ENCODE data around the gene NOXO1.
"Not testable (repeated sequence)": the region's sequence is repeated elsewhere in the genome, so short reads cannot be mapped to it uniquely, and the experiment has no call there.

NOXO1 gene

DNA sequence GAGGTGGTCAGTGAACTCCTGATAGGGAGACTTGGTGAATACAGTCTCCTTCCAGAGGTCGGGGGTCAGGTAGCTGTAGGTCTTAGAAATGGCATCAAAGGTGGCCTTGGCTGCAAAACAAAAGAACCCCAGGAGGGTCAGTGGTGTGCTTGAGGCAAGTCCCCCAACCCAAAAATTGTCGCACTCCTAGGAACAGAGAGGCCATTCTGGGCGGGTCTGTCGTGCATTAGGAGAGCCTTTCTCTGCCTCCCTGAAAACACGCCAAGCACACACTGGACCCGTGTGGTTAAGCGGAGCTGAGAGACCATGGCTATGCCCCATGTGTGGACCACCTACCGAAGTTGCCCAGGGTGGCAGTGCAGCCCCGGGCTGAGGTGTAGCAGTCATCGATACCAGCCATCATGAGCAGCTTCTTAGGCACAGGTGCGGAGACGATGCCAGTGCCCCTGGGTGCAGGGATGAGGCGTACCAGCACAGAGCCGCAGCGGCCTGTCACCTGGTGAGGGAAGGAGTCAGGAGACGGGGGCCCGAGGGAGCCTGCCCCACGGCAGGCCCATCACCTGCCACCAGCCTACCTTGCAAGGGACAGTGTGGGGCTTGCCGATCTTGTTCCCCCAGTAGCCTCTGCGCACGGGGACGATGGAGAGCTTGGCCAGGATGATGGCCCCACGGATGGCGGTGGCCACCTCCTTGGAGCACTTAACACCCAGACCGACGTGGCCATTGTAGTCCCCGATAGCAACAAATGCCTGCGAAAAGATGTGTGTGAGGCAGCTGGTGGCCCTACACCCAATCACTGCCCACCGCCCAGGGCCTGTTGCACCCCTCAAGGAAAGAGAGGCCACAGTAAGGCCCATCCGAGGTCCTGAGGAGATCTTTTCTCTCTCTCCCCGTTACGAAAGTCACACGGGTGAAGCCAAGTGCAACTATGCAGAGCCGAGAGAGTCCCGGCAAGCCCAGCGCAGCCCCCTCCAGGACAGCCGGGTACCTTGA is 18.8 kb downstream of the NOXO1 start:
- not testable (repeated sequence) for DNase-seq (ENCODE audit: low spot score)

DNA sequence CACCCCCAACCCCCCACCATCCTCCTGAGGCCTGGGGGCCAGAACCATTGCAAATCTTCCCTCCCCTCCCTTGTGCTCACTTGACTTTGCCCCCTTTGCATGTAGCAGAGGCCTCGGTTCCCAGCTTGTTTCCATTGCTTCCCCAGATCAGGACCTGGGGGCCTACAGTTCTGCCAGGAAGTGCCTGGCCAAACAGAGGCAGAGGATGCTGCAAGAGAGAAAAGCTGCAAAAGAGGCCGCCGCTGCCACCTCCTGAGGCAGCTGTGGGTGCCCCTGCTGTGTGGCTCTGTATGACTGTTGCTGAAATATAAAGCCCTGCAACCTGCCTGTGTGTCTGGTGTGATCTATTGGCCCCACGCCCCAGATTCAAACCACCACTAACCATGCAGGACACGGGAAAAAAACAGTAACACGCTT is 19.6 kb downstream of the NOXO1 start:
- no peak for DNase-seq (ENCODE audit: low spot score)

DNA sequence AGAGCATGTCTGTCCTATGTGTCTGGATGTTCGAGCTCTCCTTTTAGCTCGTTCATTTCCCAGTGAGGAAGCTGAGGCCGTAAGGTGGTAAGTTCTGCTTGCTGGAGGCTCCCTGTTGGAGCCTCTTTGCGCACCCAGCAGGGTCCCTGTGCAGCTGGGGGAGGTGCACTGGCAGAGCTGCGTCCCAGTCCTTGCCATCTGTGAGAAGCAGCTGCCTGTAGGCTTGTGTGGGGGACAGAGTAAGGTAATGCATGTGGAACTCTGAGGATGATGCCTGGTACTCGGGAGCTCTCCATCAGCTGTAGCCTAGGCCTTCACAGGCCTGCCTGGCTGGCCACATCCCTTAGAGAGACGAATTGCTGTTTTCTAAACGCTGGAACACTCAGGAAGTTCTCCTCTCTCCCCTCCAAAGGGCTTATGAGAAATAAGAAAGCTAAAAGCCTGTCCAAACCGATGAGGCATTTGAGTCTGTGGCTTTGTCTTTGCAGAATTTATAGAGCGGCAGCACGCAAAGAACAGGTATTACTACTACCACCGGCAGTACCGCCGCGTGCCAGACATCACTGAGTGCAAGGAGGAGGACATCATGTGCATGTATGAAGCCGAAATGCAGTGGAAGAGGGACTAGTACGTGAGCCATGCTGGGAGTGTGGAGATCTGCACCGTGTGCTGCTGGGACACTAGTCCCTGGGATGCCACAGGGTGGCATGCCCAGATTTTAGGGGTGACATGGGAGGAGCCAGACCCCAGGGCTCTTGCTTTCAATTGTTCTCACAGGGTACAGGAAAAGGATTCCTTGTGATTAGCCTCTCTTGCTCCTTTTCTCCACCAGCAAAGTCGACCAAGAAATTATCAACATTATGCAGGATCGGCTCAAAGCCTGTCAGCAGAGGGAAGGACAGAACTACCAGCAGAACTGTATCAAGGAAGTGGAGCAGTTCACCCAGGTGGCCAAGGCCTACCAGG is 20.3 kb downstream of the NOXO1 start:
- DNase-seq (ENCODE audit: low spot score) = no peak

DNA sequence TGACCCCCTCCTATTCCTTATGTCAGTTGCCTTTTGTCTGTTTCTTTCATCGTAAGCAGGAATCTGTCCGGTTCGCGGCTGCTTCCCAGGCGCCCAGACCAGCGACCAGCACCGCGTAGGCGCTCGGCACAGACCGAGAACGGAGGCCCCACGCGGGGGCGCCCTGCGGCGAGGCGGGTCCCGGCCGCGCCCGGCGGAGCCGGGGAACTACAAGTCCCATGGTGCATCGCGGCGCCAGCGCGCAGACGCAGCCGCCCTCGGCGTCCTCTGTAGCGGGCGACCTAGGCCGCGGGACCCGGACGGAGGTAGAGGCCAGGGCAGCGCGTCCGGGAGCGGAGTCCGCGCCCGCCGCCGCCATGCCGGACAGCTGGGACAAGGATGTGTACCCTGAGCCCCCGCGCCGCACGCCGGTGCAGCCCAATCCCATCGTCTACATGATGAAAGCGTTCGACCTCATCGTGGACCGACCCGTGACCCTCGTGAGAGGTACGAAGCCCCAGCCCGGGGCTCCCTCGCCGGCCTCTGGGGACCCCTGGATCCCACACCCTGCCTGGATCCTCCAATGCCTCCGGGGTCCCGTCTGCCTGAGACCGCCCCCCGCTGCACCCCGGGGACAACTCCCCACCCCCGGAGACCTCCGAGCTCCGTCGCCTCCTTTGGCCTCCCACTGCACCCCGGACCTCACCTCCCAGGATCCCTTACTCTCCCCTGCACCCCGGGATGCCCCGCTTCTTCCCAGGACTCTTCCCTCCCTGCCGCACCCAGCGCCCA is 21.8 kb downstream of the NOXO1 start, which contains the start of gene NDUFB10:
Gene NDUFB10, plus strand, starts transcription at position 270 of the 771 bp plus-strand sequence. Its CDS starts 87 bp downstream, at position 357.
- peak; percentile 95 for DNase-seq (ENCODE audit: low spot score)

DNA sequence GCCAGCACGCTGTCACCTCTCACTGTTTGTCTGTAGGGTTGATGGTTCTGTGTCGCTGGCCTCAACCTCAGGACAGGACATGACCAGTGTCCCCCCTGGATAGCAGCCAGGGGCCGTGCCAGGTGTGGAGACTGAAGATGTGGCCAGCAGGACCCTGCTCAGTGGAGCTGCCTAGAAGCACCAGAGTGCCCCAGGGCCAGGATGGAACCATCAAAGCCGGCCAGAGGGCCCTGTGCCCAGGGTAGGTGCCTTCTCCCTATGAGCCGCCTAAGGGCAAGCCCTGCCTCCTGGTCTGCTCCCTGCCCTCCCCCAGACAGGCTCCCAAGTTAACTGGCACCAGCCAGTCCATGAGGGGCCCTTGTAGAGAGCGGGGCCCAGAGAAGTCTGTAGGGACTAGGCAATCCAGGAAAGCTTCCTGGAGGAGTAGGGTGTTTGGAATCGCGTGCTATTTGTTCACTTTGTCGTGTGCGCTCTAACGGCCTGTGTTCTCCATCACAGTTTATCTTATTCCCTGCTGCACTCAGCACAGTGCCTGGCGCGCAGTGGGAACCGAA is 22.5 kb downstream of the NOXO1 start:
- DNase-seq (ENCODE audit: low spot score) = no peak

DNA sequence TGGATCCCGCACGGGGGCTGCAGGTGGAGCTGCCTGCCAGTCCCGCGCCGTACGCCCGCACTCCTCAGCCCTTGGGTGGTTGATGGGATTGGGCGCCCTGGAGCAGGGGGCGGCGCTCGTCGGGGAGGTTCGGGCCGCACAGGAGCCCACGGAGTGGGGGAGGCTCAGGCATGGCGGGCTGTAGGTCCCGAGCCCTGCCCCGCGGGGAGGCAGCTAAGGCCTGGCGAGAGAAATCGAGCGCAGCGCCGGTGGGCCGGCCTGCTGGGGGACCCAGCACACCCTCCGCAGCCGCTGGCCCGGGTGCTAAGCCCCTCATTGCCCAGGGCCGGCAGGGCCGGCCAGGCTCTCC is 23.2 kb downstream of the NOXO1 start:
- not testable (repeated sequence) for DNase-seq (ENCODE audit: low spot score)

DNA sequence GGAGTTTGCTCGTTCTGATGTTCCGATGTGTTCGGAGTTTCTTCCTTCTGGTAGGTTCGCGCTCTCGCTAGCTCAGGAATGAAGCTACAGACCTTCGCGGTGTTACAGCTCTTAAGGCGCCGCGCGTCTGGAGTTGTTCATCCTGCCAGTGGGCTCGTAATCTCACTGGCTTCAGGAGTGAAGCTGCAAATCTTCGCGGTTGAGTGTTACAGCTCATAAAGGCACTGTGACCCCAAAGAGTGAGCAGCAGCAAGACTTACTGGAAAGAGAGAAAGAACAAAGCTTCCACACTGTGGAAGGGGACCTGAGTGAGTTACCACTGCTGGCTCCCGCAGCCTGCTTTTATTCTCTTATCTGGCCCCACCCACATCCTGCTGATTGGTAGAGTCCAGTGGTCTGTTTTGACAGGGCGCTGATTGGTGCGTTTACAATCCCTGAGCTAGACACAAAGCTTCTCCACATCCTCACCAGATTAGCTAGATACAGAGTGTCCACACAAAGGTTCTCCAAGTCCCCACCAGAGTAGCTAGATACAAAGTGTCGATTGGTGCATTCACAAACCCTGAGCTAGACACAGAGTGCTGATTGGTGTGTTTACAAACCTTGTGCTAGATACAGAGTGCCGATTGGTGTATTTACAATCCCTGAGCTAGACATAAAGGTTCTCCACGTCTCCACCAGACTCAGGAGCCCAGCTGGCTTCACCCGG is 23.7 kb downstream of the NOXO1 start:
- DNase-seq (ENCODE audit: low spot score) = not testable (repeated sequence)

DNA sequence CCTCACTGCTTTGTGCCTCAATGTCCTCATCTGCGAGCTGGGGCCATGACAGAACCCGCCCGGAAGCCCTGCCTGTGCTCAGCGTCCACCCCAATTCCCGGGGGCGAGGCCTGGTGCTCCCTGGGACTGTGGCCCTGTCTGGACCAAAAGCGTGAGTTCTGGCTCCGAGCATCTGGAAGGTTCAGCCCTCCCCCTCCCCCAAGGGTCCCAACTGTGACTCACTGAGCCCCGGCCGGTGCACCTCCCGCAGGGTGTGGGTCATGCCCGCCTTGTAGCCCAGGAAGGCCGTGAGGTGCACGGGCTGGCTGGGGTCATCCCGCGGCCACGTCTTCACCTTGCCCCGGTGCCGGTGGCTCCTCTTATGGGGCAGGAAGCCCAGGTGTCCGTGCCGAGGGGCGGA is 27.5 kb downstream of the NOXO1 start:
- DNase-seq (ENCODE audit: low spot score) = no peak

DNA sequence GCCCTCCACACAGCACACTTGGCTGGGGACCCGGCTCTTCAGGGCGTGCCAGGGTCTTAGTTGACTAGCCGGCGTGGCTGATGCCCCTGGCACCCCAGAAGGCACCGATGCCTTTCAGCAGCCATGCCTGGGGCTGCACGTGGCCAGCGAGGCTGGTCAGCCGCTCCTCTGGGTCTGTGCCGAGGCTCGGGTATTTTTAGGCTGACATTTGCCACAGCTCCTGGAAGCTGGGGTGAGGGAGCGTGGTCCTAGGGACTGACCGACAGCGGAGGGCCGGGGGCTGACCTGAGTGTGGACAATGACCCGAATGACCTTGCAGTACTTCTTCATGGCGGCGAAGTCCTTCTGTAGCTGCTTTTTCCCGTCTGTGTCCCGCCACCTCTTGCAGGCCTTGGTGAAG is 30.7 kb downstream of the NOXO1 start:
- DNase-seq (ENCODE audit: low spot score) = no peak

DNA sequence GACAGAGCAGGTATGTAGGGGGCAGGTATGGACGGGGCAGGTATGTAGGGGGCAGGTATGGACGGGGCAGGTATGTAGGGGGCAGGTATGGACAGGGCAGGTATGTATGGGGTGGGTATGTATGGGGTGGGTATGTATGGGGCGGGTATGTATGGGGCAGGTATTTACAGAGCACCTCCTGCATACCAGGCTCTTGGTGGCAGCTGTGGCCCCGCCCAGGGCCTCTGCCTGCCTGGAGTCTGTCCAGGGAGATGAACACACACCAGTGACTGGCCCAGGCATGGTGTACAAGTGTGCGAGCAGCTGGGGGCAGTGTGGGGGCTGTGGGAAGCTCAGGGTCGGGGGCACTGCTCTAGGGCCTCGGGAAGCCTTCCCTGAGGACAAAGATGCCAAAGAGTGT is 31.2 kb downstream of the NOXO1 start:
- DNase-seq (ENCODE audit: low spot score) = no peak

DNA sequence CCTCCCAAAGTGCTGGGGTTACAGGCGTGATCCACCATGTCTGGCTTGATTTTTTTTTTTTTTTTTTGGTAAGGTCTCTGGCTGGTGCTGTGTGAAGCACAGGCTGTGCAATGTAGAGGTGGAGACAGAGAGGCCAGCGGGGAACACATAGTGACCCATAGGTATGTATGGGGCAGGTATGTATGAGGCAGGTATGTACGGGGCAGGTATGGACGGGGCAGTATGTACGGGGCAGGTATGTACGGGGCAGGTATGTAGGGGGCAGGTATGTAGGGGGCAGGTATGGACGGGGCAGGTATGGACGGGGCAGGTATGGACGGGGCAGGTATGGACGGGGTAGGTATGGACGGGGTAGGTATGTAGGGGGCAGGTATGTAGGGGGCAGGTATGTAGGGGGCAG is 31.8 kb downstream of the NOXO1 start:
- DNase-seq (ENCODE audit: low spot score) = no peak

DNA sequence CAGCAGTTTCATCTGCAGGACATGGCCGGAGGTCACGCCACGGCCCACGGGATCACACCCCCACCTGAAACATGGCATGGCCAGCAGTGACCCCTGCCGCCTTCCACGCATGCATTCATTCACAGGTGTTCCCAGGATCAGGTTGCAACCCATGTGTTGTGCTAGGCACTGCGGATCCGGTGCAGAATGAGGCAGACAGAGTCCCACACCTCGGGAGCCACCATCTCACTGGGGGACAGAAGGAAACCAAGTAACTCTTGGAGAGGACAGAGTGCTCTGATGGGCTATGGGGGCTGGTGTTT is 33.9 kb downstream of the NOXO1 start:
- DNase-seq (ENCODE audit: low spot score) = no peak

DNA sequence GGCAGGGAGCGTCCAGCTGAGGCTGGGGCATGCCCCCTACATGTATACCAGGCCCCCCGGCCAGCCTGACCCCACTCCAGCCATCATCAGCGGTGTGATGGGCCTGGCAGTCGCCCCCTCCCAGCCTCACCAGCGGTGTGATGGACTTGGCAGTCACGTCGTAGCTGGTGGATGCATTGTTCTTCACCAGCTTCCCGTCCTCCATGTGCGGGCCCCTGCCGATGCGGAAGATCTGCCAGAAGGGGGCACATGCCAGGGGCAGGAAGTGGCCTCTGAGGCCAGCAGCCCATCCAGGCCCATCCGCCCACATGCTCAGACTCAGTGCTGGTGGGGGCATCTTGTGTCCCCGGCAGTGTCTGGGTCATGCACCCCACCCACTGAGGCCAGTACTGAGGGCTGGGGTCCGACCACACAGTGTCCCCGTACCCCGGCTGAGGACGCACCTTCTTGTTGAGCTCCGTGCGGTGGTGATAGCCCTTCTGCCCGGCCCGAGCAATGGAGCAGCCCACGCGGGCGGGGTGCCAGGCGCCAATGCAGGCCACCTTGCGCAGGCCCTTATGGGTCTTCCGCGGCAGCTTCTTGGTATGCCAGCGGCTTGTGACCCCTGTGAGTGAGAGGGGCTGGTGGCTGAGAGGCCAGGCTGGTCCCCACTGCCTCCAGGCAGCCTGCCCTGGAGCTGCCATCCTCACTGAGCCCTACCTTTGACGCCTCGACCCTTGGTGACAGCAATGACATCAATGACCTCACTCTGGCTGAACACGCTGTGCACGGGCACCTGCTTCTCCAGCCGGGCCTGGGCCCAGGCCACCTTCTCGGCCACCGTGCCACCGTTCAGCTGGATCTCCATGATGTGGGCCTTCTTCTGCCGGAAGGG is 34.5 kb downstream of the NOXO1 start:
- no peak for DNase-seq (ENCODE audit: low spot score)

DNA sequence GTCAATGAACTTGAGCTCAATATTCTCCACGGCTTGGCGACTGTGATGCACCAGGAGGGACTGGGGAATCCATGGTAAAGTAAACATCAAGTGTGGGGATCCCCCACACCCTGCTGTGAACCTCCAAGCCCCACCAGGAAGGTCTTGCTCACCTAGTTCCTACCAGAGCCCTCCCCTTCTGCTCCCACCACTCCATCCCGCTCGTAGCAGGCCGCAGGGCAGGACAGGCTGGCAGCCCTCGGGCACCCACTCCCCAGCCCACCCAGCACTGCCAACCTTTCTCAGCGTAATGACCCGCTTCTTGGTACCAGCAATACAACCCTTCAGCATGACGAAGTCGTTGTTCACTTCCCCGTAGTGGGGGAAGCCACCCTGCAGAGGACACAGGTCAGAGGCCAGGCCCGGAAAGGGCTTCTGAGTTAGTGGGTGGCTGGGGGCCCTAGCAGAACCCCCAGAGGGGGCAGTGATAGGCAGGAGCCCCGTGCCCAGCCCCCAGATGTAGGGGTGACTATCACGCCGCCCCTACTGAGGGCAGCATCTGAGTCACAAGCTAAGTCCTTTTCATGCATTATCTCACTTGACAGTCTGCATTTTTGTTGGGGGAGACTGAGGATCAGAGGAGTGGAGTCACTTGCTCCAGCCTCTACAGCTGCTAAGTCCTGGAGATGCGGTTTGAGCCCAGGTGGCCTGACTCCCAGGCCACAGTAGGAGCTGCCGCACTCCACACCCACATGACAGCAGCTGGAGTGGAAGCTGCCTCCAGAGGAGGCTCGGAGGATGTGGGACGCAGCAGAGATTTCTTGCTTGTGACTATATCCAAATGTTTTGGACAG is 35.5 kb downstream of the NOXO1 start:
- DNase-seq (ENCODE audit: low spot score) = no peak

DNA sequence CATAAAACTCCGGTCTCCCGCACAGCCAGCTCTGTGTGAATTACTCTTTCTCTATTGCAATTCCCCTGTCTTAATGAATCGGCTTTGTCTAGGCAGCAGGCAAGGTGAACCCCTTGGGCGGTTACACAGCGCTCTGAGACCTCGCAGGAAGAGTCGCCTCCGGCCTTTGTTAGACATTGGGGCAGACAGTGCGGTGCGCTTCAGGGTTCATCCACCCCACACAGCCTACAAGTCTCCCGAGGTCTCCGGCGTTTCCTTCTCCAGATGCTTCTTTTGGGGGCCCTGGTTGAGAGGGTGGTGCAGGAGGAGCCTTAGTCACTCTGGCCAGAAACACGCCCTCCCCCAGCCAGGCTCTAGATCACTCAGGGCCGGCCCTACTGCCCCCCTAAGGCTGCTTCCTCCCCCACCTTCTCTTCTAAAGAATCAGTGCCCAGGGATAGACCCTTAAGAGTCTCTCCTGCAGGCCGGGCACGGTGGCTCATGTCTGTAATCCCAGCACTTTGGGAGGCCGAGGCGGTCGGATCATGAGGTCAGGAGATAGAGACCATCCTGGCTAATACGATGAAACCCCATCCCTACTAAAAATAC is 36.6 kb downstream of the NOXO1 start:
- no peak for DNase-seq (ENCODE audit: low spot score)

DNA sequence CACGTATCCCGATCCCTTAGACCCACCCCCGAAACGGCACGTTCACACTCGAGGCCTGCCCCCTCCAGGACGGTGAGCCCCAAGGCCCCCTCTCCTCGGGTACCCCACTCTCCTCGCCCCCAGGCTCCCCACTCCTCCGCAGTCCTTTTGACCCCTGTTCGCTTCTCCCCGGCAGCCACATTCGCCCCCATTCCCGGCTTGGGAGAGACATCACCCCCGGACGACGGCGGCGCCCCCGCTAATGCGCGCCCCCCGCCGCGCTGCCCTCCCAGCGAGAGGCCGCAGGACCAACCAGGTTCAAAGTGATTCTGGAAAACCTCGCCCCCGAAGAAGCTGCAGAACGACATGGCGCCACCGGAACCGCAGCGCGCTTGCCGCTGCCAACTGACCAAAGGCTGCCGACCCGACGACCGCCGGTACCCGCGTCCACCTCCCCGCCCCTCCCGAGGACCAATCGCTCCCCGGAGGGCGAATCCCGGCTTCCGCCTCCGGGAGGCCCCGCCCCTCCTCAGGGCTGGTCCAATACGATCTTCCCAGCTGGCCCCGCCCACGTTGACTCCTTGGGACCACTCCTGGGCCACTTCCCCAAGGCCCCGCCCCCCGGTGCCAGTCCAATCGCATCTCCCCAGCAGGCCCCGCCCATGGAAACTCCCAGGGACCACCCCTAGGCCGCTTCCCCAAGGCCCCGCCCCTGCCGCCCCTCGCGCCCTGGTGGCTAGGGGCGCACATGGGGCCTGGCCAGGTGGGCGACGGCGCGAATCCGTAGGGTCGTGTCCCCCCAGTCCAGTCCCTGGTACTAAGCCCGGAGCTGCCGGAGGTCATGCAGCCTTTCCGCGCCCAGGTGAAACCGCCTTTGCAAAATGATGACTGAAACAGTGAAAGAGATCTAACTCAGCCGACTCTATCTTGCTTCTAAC is 38.2 kb downstream of the NOXO1 start, which contains the start of gene MSRB1:
Gene MSRB1, minus strand, starts transcription at position 390 of the 917 bp plus-strand sequence. Its CDS starts 43 bp downstream, at position 347.
- DNase-seq (ENCODE audit: low spot score) = peak; percentile 100

DNA sequence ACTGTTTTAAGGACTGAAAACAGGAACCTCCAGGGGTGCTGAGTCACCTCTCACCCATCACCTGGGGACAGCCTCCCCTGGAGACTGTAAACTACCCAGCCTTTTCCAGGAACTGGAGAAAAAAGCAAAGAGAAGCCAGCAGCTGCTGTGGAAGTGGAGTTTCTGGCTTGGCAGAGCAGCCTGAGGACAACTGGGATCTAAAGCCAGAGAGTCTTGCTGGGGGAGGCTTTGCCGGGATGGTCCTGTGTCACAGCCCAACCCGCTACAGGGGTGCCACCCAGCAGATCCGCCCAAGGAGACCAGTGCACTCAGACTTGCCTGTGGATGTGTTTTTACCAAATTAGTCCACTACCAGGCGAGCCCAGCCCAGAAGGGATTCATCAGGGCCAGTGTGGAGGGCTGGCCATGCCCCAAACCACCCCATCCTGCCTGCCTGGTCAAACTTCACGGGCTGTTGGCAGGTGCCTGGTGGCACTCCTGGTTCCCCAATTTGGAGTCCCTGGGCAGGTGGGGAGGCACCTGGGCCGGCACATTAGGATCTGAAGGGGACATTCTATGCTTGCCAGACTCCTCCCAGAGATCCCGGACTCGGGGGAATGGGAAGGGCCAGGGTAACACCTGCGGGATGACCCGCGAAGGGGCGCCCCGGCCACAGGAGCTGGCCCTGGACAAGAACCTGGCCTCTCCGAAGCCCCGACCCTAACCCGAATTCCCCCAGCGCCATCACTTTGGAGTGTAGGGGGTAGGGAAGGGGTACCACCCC is 39.0 kb downstream of the NOXO1 start:
- no peak for DNase-seq (ENCODE audit: low spot score)

All from GM03348 (cell line).